ENCODE results near the gene DEXI.

The DEXI gene

DNA sequence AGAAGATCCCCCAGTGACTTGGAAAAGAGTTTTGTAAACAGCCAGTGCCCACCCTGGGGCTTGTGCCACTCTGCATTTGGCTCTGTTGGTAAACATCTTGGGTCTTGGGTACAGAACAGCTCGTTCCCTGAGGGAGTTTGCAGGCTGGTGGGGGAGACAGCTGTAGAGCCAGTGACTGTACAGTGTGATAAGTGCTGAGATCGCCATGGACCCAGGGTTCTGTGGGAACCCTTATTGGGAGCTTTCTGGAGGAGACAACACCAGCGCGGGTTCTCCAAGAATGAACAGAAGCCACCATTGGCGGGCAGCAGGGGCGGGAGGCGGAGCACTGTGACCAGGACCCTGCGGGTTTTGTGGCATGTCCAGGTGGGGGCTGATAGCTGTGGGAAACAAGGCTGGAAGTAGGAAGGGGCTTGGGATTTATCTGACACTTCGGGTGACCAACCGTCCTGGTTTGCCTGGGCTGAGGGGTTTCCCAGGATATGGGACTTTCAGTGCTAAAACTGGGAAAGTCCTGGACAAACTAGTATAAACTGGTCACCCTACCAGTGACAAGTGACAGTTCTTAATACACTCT lies 5.0 kb upstream of the DEXI start:
- H3K27ac ChIP-seq = no peak overlapping the region
- TF ChIP-seq, protein P1, sequence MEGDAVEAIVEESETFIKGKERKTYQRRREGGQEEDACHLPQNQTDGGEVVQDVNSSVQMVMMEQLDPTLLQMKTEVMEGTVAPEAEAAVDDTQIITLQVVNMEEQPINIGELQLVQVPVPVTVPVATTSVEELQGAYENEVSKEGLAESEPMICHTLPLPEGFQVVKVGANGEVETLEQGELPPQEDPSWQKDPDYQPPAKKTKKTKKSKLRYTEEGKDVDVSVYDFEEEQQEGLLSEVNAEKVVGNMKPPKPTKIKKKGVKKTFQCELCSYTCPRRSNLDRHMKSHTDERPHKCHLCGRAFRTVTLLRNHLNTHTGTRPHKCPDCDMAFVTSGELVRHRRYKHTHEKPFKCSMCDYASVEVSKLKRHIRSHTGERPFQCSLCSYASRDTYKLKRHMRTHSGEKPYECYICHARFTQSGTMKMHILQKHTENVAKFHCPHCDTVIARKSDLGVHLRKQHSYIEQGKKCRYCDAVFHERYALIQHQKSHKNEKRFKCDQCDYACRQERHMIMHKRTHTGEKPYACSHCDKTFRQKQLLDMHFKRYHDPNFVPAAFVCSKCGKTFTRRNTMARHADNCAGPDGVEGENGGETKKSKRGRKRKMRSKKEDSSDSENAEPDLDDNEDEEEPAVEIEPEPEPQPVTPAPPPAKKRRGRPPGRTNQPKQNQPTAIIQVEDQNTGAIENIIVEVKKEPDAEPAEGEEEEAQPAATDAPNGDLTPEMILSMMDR (conservative IDR thresholded peaks at IDR 0.05) = no peak
- no peak for TF ChIP-seq ZFX (IDR thresholded peaks at IDR 0.05)

DNA sequence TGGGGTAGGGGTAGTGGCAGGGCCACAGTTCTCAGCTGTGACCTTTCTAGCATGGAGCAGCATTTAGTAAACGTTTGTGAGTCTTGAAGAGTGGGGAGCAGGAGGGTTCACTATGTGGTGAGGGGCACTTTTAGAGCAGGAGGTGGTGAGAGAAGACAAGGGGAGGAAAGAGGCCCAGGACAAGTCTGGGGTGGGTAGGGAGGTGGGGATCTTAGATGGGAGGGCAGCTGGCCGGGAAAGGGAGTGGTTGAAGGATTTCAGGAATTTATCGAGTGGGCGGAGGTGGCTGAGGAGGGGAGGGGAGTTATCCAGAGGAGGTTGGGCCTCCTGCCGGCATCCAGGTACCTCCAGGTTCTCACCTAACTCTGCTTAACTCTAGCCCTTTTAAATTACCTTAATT lies 4.0 kb upstream of the DEXI start:
- TF ChIP-seq ZFX (IDR thresholded peaks at IDR 0.05) = no peak
- TF ChIP-seq, protein P1 (conservative IDR thresholded peaks at IDR 0.05) = no peak
- no peak overlapping the region for H3K27ac ChIP-seq

DNA sequence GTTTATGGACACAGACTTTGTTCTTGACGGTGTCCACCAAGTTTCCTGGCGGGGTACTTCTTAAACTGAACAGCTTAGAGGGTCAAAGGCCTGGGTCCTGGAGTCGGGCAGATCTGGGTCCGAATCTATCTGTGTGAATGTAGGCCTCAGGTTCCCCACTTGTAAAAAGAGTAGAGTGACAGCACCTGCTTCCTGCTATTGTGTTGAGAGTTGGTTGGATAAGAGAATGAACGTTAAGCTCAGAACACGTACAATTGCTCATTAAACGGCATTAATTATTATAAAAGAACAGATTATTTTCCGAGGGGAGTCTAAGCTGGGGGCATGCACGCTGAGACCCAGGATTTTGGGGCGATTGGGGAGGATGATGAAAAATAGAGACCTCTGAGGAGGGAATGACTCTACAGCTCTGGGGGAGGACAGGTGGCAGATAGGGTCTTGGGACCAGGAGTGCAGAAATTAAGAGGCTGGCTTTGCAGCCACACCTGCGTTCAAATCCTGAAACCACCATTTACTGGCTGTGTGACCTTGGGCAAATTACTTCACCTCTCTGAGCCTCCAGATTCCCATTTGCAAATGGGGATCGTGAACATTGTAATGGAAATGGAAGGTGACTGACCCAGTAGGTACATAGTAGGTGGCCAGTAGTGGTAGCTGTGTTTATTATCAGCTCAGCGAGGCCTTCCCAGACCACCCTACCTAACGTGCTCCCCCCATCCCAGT lies 3.0 kb upstream of the DEXI start:
- TF ChIP-seq, protein P1 (conservative IDR thresholded peaks at IDR 0.05) = no peak
- no peak for TF ChIP-seq ZFX (IDR thresholded peaks at IDR 0.05)
- H3K27ac ChIP-seq = peak overlapping the region; percentile 82

DNA sequence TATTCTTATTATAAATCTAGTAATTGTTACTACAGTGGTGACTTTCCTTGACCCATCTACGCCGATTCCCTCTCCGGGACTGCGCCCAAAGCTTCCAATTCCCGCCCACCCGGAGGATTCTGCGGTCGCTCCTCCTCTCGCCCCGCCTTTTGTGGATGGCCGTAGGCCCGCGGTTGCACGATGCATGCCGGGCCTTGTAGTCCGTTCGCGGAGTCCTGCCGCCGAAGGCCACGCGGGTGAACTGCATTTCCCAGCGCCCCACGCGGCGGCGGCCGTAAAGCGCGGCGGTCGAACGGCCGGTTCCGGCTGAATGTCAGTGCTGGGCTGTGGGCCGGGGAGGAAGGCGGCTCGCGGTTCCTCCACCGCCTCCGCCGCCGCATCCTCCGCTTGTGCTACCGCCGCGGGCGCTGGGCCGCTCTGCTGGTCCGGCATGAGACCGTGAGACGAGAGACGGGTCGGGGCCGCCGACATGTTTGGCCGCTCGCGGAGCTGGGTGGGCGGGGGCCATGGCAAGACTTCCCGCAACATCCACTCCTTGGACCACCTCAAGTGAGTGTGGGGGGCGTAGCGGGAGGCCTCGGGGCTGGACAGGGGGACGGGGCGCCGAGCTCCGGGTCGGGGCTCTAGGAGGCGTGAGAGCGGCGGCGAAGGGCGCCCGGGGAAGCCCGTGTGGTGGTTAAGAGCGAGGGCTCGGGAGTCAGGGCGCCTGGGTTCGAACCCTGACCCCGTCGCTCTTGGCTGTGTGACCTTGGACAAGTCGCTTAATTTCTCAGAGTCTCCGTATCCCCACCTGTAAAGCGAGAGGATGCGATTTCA lies 2.2 kb upstream of the DEXI start, which contains the start of gene CLEC16A:
TSS of gene CLEC16A (plus strand) at position 316 of the 816 bp plus-strand sequence. CDS start at position 470, 154 bp downstream.
- peak within 1 kb of the TSS; percentile 82 for H3K27ac ChIP-seq
- TF ChIP-seq, protein P1 (conservative IDR thresholded peaks at IDR 0.05) = no peak
- 0 out of 2 replicates have a peak, but pooled peaks have one; percentile 17 for TF ChIP-seq ZFX (IDR thresholded peaks at IDR 0.05)

DNA sequence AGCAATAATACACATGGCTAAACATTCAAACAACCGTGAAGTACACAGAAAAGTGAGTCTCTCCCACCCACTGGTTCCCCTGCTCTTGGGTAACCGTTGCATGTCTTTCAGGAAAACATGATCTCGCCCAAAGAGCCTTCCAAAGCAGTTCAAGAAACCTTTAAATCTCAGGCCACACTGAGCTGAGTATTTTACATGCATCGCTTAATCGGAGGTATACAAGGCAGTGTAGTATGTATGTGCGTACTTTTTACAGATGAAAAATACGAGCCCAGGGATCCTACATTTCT lies 741 bp upstream of the DEXI start:
- peak overlapping the region; percentile 79 for H3K27ac ChIP-seq

DNA sequence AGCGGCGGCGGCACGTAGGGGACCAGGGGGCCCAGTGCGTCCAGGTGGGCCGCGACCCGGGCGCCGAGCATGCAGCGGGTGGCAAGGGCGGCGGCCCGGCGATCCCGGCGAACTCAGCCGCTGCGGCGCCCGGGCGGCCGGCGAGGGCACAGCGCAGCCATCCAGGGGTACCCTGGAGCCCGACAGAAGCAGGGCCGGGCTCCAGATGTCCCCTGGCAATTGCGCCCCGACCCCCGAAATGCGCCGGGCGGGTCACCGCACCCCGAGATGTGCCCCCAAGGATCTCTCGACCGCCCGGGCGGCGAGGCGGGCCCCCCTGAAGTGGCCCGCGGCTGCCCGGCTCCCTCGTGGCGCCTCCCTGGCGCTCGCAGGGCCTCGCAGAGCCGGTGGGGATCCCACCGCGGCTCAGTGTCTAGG lies 325 bp downstream of the DEXI start:
- peak; percentile 60; the same call in 1 of the 2 replicates for TF ChIP-seq ZFX (IDR thresholded peaks at IDR 0.05)
- H3K27ac ChIP-seq = peak overlapping the region; percentile 79

More for the DNA sequence above, 741 bp upstream of the DEXI start:
- no peak for TF ChIP-seq ZFX (IDR thresholded peaks at IDR 0.05)

DNA sequence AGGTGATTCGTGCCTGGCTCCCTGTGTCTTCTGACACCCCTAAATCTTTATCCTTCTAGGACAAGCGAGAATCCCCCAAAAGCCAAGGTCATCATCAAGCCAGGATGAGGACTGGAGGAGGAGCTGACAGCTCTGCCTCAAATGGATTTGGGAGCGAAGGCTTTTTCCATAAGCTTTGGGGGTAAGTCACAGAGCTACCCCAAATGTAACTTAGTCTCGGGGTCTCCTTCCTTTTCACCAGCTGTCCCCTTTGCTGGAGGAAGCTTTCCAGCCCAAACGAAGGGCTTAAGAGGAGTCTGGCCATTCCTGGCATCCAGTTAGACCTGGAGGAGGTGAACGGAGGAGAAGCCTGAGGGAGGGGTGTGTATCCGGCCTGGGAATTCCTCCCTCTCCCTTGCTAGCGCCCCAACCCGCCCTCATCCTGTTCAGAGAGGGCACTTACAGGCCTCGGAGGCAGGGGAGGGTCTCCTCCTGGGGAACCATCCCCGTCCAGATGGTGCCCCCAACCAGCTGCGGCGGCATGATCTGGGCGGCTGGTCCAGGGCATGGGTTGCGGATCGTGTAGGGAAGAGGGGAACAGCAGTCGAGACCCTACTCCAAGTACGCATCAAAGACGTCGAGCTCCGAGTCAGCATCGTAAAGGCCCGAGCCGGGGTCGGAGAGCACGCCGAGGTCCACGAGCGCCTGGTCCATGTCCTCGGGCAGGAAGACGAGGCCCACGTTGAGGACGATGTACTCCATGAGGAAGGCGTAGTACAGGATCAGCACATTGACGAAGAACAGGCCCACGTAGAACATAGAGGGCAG lies 938 bp downstream of the DEXI start:
- TF ChIP-seq, protein P1 (conservative IDR thresholded peaks at IDR 0.05) = no peak
- TF ChIP-seq ZFX (IDR thresholded peaks at IDR 0.05) = no peak
- peak overlapping the region; percentile 79 for H3K27ac ChIP-seq
